SK-N-SH treated with all-trans-retinoic acid at 6 μM for 48 hours (cell line): ENCODE measurements around the gene NACC1.

Source experiments
- GLIS3 ChIP-seq: fragments of 250-450 bp; sonication (Bioruptor Pico); IDR thresholded peaks from 2 replicates; pipeline ENCODE4 v1.5.0; 2020; ENCODE audit warnings: mild to moderate bottlenecking, moderate library complexity
- OSR1 ChIP-seq: fragments of 250-450 bp; sonication (Bioruptor Pico); IDR thresholded peaks from 2 replicates; pipeline ENCODE4 v1.8.0; 2022; ENCODE audit warnings: moderate library complexity, mild to moderate bottlenecking, inconsistent platforms
- PATZ1 ChIP-seq: fragments of 250-450 bp; sonication (Bioruptor Pico); IDR thresholded peaks from 2 replicates; pipeline ENCODE4 v1.8.0; 2020; ENCODE audit warnings: mild to moderate bottlenecking, moderate library complexity, borderline replicate concordance
- PPARA ChIP-seq: fragments of 250-450 bp; sonication (Bioruptor Pico); IDR thresholded peaks from 2 replicates; pipeline ENCODE4 v1.5.0; 2020; ENCODE audit warnings: mild to moderate bottlenecking, borderline replicate concordance
- ZNF565 ChIP-seq: fragments of 450-650 bp; formaldehyde crosslinking; conservative IDR thresholded peaks from 2 replicates; pipeline ENCODE4 v1.5.0; 2020; ENCODE audit warnings: low read depth, mild to moderate bottlenecking, moderate library complexity
- ZNF8 ChIP-seq: fragments of 450-650 bp; formaldehyde crosslinking; IDR thresholded peaks from 2 replicates; pipeline ENCODE4 v1.5.0; 2020; ENCODE audit warnings: mild to moderate bottlenecking, moderate library complexity
- TF ChIP-seq, protein P1 (sequence below): fragments of 250-450 bp; sonication (Bioruptor Pico); IDR thresholded peaks from 2 replicates; pipeline ENCODE4 v1.5.0; 2020; ENCODE audit warnings: mild to moderate bottlenecking, moderate library complexity
- TF ChIP-seq, protein P2 (sequence below): fragments of 250-450 bp; sonication (Bioruptor Pico); IDR thresholded peaks from 2 replicates; pipeline ENCODE4 v1.5.1; 2020; ENCODE audit warnings: low read depth, mild to moderate bottlenecking, moderate library complexity

GRCh38 chr19:13095393-13095784 lies 22.7 kb upstream of the NACC1 start:
- no peak for TF ChIP-seq GLIS3
- no peak for TF ChIP-seq PPARA (CRISPR knock-in tag)
- TF ChIP-seq PATZ1 (CRISPR knock-in tag): no peak
- no peak for TF ChIP-seq ZNF565 (CRISPR knock-in tag)
- TF ChIP-seq, protein P1, sequence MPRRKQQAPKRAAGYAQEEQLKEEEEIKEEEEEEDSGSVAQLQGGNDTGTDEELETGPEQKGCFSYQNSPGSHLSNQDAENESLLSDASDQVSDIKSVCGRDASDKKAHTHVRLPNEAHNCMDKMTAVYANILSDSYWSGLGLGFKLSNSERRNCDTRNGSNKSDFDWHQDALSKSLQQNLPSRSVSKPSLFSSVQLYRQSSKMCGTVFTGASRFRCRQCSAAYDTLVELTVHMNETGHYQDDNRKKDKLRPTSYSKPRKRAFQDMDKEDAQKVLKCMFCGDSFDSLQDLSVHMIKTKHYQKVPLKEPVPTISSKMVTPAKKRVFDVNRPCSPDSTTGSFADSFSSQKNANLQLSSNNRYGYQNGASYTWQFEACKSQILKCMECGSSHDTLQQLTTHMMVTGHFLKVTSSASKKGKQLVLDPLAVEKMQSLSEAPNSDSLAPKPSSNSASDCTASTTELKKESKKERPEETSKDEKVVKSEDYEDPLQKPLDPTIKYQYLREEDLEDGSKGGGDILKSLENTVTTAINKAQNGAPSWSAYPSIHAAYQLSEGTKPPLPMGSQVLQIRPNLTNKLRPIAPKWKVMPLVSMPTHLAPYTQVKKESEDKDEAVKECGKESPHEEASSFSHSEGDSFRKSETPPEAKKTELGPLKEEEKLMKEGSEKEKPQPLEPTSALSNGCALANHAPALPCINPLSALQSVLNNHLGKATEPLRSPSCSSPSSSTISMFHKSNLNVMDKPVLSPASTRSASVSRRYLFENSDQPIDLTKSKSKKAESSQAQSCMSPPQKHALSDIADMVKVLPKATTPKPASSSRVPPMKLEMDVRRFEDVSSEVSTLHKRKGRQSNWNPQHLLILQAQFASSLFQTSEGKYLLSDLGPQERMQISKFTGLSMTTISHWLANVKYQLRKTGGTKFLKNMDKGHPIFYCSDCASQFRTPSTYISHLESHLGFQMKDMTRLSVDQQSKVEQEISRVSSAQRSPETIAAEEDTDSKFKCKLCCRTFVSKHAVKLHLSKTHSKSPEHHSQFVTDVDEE: no peak
- TF ChIP-seq, protein P2, sequence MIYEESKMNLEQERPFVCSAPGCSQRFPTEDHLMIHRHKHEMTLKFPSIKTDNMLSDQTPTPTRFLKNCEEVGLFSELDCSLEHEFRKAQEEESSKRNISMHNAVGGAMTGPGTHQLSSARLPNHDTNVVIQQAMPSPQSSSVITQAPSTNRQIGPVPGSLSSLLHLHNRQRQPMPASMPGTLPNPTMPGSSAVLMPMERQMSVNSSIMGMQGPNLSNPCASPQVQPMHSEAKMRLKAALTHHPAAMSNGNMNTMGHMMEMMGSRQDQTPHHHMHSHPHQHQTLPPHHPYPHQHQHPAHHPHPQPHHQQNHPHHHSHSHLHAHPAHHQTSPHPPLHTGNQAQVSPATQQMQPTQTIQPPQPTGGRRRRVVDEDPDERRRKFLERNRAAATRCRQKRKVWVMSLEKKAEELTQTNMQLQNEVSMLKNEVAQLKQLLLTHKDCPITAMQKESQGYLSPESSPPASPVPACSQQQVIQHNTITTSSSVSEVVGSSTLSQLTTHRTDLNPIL (CRISPR knock-in tag): no peak
- TF ChIP-seq ZNF8 (CRISPR knock-in tag): no peak
- no peak for TF ChIP-seq OSR1 (CRISPR knock-in tag)
